NB4 (cell line): ENCODE data around the gene TBC1D3I.

Experiments
- DNase-seq: peaks from one replicate; pipeline ENCODE4 v3.0.0; 2010; ENCODE audit warnings: low read depth
- H3K4me3 ChIP-seq: one replicate; pipeline ENCODE4 v1.5.1; 2011; ENCODE audit warnings: mild to moderate bottlenecking, low read depth, low read length, moderate library complexity
- MYC ChIP-seq: IDR thresholded peaks from 2 replicates; pipeline ENCODE4 v1.6.1; 2011; ENCODE audit warnings: low read depth, low read length
- POLR2A ChIP-seq: IDR thresholded peaks from 2 replicates; pipeline ENCODE4 v1.6.1; 2011; ENCODE audit warnings: mild to moderate bottlenecking; ENCODE audit not compliant: insufficient read length; ENCODE audit errors: extremely low read depth
- TF ChIP-seq, protein P1 (sequence below): IDR thresholded peaks from one replicate; pipeline ENCODE4 v1.5.1; 2012; ENCODE audit warnings: low read depth, low read length
- TF ChIP-seq, protein P2 (sequence below): IDR thresholded peaks from 2 replicates; pipeline ENCODE4 v1.6.1; 2011; ENCODE audit warnings: low read depth, low read length

The TBC1D3I gene

DNA sequence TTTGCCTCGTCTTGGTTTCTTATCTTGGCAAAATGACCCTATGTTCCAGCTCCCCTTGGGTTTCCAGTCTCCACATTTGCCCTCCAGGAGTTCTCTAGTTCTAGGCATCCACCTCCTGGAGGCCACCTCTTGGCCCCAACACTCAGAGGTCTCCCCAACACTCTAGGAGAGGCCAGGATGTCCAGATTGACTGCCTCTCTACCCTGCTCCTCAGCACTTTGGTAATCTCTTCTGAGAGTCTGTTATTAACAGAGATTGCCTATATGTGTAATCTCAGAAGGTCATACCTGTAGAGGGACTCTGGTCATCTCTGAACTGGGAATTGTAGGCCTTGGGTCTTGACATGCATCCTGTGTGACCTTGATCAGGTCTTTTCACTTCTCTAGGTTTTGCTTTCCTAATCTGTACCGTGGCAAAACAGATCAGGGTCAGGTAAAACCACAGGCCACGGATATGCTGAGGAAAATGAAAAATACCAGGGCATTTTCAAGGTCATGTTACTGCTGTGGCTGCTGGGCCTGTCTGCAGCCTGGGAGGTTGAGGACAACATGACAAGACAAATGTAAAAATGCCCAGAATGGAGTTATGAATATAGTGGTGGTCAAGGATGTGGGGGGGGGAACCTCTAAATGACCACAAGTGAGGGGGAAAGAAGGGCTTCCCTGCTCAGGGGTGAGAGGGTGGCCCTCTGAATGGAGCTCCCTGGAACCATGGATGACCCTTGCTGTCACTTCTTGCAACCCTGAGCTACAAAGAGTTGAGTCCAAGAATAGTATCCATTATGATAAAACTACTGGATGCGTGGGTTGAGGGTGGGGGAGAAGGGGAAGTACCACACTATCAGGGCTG lies 58.5 kb downstream of the TBC1D3I start:
- TF ChIP-seq MYC (no peak), POLR2A (no peak)
- TF ChIP-seq, protein P1, sequence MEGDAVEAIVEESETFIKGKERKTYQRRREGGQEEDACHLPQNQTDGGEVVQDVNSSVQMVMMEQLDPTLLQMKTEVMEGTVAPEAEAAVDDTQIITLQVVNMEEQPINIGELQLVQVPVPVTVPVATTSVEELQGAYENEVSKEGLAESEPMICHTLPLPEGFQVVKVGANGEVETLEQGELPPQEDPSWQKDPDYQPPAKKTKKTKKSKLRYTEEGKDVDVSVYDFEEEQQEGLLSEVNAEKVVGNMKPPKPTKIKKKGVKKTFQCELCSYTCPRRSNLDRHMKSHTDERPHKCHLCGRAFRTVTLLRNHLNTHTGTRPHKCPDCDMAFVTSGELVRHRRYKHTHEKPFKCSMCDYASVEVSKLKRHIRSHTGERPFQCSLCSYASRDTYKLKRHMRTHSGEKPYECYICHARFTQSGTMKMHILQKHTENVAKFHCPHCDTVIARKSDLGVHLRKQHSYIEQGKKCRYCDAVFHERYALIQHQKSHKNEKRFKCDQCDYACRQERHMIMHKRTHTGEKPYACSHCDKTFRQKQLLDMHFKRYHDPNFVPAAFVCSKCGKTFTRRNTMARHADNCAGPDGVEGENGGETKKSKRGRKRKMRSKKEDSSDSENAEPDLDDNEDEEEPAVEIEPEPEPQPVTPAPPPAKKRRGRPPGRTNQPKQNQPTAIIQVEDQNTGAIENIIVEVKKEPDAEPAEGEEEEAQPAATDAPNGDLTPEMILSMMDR, result no peak
- TF ChIP-seq, protein P2, sequence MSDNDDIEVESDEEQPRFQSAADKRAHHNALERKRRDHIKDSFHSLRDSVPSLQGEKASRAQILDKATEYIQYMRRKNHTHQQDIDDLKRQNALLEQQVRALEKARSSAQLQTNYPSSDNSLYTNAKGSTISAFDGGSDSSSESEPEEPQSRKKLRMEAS, result no peak

DNA sequence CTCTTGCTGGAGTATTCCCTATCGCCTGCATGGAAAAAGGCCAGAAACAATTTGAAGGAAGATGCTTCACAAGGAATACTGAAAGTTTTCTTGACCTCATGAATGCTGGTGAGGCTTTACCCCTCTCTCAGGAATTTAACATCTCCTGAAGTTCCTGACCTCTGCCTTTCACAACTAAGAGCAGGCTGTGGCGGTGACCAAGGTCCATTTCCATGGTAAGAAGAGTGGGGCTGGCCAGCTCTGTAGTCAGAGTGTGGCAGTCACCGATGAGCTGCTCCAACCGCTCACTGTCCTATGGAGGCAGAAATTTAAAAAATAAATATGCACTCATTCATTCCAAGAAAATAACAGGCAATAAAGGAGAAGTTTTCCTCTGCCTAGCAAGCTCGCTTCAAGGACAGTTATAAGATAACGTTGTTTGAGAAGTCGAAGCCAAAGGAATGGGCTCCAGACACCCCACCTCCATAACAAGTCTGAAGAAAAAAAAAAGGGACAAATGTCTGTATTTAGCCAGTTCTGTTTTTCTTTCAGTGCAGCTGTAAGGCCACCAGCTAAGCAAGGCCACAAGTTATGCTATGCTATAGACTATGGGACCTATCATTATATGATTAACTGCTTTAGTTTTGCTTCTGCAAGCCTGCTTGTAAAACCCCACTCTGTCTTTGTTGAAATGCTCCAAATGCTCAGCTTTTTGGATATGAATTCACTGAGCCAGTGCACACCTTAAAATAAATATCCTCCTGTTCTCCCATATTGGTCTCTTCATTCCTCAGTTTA lies 59.5 kb downstream of the TBC1D3I start:
- TF ChIP-seq POLR2A (no peak), MYC (no peak)
- TF ChIP-seq, protein P2, result no peak
- TF ChIP-seq, protein P1, result no peak
- DNase-seq, result no peak

More for the DNA sequence above, 58.5 kb downstream of the TBC1D3I start:
- DNase-seq, result no peak
- no peak overlapping the region for H3K4me3 ChIP-seq

More for the DNA sequence above, 59.5 kb downstream of the TBC1D3I start:
- no peak overlapping the region for H3K4me3 ChIP-seq
